Erythroblast (primary cell): ENCODE results near the gene OVOL1.
A peak's percentile ranks its signal among the peaks of the same experiment; 100 is the strongest.

Experiments used
- DNase-seq, 2 experiments: peaks; one replicate each; lab custom pipeline; 2025; lab: John Stamatoyannopoulos, UW
- GATA1 ChIP-seq: IDR thresholded peaks from 2 replicates; pipeline ENCODE4 v1.6.1; 2011; ENCODE audit warnings: low read depth, mild to moderate bottlenecking, control low read depth, low read length, moderate library complexity
- POLR2A ChIP-seq: IDR thresholded peaks from 2 replicates; pipeline ENCODE4 v1.6.1; 2011; ENCODE audit warnings: mild to moderate bottlenecking, low read length

Gene OVOL1

GRCh38 chr11:65791719-65792213, 4.9 kb downstream of the OVOL1 start:
- DNase-seq = no peak
- no peak for TF ChIP-seq GATA1

- TF ChIP-seq GATA1 (no peak), POLR2A (no peak)
- no peak for DNase-seq
These were observed 5.6 kb downstream of the OVOL1 start for GRCh38 chr11:65792456-65792855.

GRCh38 chr11:65793144-65793581, 6.3 kb downstream of the OVOL1 start:
- TF ChIP-seq POLR2A (no peak), GATA1 (no peak)
- DNase-seq = no peak

GRCh38 chr11:65793625-65794400, 7.0 kb downstream of the OVOL1 start:
- no peak for DNase-seq
- no peak for TF ChIP-seq POLR2A

GRCh38 chr11:65794570-65795510, 8.0 kb downstream of the OVOL1 start:
- no peak for TF ChIP-seq GATA1
- no peak for TF ChIP-seq POLR2A
- DNase-seq = no peak

GRCh38 chr11:65796726-65797601, 10.1 kb downstream of the OVOL1 start:
- DNase-seq = no peak
- no peak for TF ChIP-seq GATA1
- no peak for TF ChIP-seq POLR2A

GRCh38 chr11:65797711-65798110, 10.8 kb downstream of the OVOL1 start:
- DNase-seq = no peak
- TF ChIP-seq GATA1 = no peak
- no peak for TF ChIP-seq POLR2A

GRCh38 chr11:65798882-65799281, 12.0 kb downstream of the OVOL1 start:
- no peak for DNase-seq
- no peak for TF ChIP-seq GATA1
- TF ChIP-seq POLR2A = no peak

- no peak for DNase-seq
- TF ChIP-seq POLR2A = no peak
- TF ChIP-seq GATA1 = no peak
These were observed 14.5 kb downstream of the OVOL1 start for GRCh38 chr11:65801153-65801987.

GRCh38 chr11:65802841-65803240, 16.0 kb downstream of the OVOL1 start:
- TF ChIP-seq GATA1 = no peak
- TF ChIP-seq POLR2A = no peak
- DNase-seq = no peak

- TF ChIP-seq POLR2A = no peak
- no peak for DNase-seq
These were observed 17.1 kb downstream of the OVOL1 start for GRCh38 chr11:65803797-65804492.

GRCh38 chr11:65806979-65807378, 20.1 kb downstream of the OVOL1 start:
- no peak for TF ChIP-seq POLR2A
- TF ChIP-seq GATA1 = no peak

More at GRCh38 chr11:65806979-65807378, 20.1 kb downstream of the OVOL1 start:
- peak in 1 of 2 experiments; percentile 23 for DNase-seq
